ENCODE measurements around the gene MUC6.

DNA sequence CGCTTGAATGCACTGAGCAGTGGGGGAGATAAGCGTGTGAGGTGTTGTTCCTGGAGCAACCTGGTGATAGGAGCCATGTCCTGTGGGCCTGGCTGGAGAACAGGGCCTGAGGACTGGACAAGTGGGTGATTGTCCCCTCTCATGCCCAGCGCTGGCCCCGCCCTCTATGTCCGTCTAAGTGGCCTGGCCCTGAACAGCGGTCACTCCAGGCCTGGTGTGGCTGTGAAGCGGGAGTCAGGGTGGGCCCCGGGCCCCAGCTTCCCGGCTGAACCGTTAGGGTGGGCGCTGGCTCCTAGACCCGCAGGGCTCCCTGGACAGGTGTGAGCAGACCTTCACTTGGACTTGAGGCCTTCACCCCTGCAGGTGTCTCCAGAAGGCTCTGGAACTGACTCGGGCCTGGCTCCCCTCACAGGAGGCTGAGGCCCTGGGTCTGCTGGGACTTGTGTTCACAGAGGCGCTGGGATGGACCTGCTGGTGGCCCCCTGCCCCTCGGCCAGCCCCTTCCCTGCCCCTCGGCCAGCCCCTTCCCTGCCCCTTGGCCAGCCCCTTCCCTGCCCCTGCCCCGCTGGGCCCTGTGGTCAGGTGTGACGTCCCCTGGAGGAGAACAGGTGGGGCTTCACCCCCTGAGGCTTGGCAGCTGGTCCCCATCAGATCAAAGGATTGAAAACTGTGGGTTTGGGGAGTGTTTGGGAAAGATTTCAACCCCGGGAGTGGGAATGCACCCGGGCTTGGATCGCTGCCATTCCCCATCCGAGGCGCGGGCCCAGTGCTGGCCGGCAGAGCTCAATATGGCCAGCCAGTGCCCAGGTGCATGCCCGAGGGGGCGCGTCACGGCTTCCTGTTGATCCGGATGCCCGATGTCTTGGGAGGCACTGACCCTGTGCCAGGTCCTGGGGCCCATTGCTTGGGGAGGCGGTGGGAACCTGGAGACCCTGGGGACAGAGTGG lies 3.2 kb upstream of the MUC6 start:
- TF ChIP-seq ZNF384 (IDR thresholded peaks at IDR 0.05) (no peak), L3MBTL2 (conservative IDR thresholded peaks at IDR 0.05) (no peak), LEF1 (IDR thresholded peaks at IDR 0.05; ENCODE audit: borderline replicate concordance) (no peak), FOXA1 (IDR thresholded peaks at IDR 0.05) (no peak), SUZ12 (IDR thresholded peaks at IDR 0.05) (no peak), CTBP1 (IDR thresholded peaks at IDR 0.05; ENCODE audit: borderline replicate concordance) (no peak), FOXK2 (IDR thresholded peaks at IDR 0.05) (no peak)
- TF ChIP-seq, protein P1, sequence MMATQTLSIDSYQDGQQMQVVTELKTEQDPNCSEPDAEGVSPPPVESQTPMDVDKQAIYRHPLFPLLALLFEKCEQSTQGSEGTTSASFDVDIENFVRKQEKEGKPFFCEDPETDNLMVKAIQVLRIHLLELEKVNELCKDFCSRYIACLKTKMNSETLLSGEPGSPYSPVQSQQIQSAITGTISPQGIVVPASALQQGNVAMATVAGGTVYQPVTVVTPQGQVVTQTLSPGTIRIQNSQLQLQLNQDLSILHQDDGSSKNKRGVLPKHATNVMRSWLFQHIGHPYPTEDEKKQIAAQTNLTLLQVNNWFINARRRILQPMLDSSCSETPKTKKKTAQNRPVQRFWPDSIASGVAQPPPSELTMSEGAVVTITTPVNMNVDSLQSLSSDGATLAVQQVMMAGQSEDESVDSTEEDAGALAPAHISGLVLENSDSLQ (IDR thresholded peaks at IDR 0.05), result no peak

Measured in HEK293T (cell line).